ENCODE results near the gene VPS37C. TPM values are rescaled to one million over a fixed set of nuclear protein-coding genes. Genes with fewer than 3 reads are reported as not detected.

Gene VPS37C
- total and polyA plus RNA-seq, 2 of the 13 experiments (the other 11 are each of a cell fraction or from before 2014, with no cell fraction given) = 7.5 to 8.8 TPM

DNA sequence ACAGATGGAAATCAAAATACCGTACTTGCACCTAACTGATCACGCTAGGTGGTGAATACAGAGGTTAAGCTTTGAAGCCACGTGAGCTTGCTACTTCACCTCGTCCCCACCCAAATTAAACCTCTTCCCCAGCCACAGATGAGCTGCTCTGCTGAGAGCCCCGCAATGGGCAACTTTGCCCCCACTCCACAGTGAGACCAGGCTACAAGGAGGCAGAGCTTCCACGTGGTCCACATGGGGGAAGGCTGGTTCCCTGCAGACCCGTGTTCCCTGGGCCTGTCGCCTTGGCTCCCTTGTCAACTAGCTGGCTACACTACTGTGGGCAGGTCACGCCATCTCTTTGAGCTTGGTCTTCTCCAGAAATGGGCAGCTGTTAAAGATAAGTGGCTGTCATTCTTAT lies 48.0 kb downstream of the VPS37C start:
- BruUV-seq (replicated peaks) = no TSS peak
- ATAC-seq = no peak
- no peak overlapping the region for H3K4me3 ChIP-seq (replicated peaks in 1 of 3; ENCODE audit: insufficient read depth in 1 of 3, low read depth in 2 of 3, low read length in 3 of 3)
- no peaks in the 10 kb centered on the region for H3K36me3 ChIP-seq (replicated peaks in 1 of 2; ENCODE audit: control insufficient read depth in 1 of 2, insufficient read depth in 2 of 2, low read length in 2 of 2)
- in situ Hi-C loops (cut with HindIII; ENCODE audit: extremely low pct_ligation_motif_present, low pct_unique_long_range_greater_than_20kb) = no loop called here
- H3K79me2 ChIP-seq (ENCODE audit: insufficient read depth, low read length) = no peaks in the 10 kb centered on the region
- H3K9ac ChIP-seq (ENCODE audit: insufficient read depth, low read depth, low read length) = no peak overlapping the region
- no peaks in the 10 kb centered on the region for H3K4me1 ChIP-seq (ENCODE audit: insufficient read depth, low read length)
- ChIA-PET CTCF (ENCODE audit: low intra/inter-chr PET ratio, low total read pairs) (no interaction called here), POLR2A (interaction anchor here (1.2 kb wide), 1 partner anchor 49 kb away, joined by 3 read pairs; no protein-coding TSS in a partner anchor)
- intact Hi-C loops (cut with micrococcal nuclease; ENCODE audit: unreplicated experiment) = no loop called here
- no peak overlapping the region for H3K27ac ChIP-seq (ENCODE audit: extremely low read length, insufficient read depth, low read length)
- H3K27me3 ChIP-seq (ENCODE audit: control insufficient read depth in 1 of 2, insufficient read depth in 2 of 2, low read length in 2 of 2) = peaks cover 4 to 71% of the 10 kb centered on the region in 2 experiments; a peak in 4 of 5 replicates
- WGBS (ENCODE audit: low lambda C conversion rate) = 31% methylated on average over 5 of the region's 9 CpGs
- no peak for FAIRE-seq
- DNase-seq (ENCODE audit: low spot score) = no peak
- H3K4me2 ChIP-seq (ENCODE audit: low read depth, low read length) = no peak overlapping the region
- no peaks in the 10 kb centered on the region for H3K9me3 ChIP-seq (ENCODE audit: low read length)
- H2AFZ ChIP-seq (ENCODE audit: low read length) = no peak overlapping the region
- TF ChIP-seq, protein P1, sequence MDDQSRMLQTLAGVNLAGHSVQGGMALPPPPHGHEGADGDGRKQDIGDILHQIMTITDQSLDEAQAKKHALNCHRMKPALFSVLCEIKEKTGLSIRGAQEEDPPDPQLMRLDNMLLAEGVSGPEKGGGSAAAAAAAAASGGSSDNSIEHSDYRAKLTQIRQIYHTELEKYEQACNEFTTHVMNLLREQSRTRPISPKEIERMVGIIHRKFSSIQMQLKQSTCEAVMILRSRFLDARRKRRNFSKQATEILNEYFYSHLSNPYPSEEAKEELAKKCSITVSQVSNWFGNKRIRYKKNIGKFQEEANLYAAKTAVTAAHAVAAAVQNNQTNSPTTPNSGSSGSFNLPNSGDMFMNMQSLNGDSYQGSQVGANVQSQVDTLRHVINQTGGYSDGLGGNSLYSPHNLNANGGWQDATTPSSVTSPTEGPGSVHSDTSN (CRISPR knock-in tag; IDR thresholded peaks at IDR 0.05; ENCODE audit: borderline replicate concordance) = no peak
- H4K20me1 ChIP-seq (ENCODE audit: insufficient read depth, low read length) = no peaks in the 10 kb centered on the region

DNA sequence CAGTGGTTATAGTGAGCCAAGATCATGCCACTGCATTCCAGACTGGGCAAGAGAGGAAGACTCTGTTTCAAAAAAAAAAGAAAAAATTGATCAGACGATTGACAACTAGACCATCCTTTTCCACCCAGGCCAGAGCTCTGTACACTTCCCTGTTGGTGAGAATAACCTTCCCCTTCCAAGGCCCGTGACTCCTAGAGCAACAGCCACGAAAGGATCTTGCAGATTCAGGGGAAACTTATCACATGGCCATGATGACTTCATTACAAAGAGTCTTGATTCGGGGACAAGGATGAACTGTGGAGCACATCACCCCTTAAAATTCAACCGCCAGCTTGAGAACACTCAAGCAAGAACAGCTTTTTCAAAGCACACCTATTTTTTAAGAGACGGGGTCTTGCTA lies 48.7 kb downstream of the VPS37C start:
- ChIA-PET POLR2A (interaction anchor here (1.2 kb wide), 1 partner anchor 49 kb away, joined by 3 read pairs; no protein-coding TSS in a partner anchor), CTCF (ENCODE audit: low intra/inter-chr PET ratio, low total read pairs) (no interaction called here)
- Histone ChIP-seq H3K9me3 (ENCODE audit: low read length) (no peaks in the 10 kb centered on the region), H3K36me3 (replicated peaks in 1 of 2; ENCODE audit: control insufficient read depth in 1 of 2, insufficient read depth in 2 of 2, low read length in 2 of 2) (no peaks in the 10 kb centered on the region), H3K4me3 (replicated peaks in 1 of 3; ENCODE audit: insufficient read depth in 1 of 3, low read depth in 2 of 3, low read length in 3 of 3) (no peak overlapping the region), H3K4me2 (ENCODE audit: low read depth, low read length) (no peak overlapping the region), H3K27me3 (ENCODE audit: control insufficient read depth in 1 of 2, insufficient read depth in 2 of 2, low read length in 2 of 2) (peaks cover 4 to 75% of the 10 kb centered on the region in 2 experiments; a peak in 4 of 5 replicates), H3K27ac (ENCODE audit: extremely low read length, insufficient read depth, low read length) (no peak overlapping the region), H3K79me2 (ENCODE audit: insufficient read depth, low read length) (no peaks in the 10 kb centered on the region), H2AFZ (ENCODE audit: low read length) (no peak overlapping the region), H3K4me1 (ENCODE audit: insufficient read depth, low read length) (no peaks in the 10 kb centered on the region), H4K20me1 (ENCODE audit: insufficient read depth, low read length) (no peaks in the 10 kb centered on the region), H3K9ac (ENCODE audit: insufficient read depth, low read depth, low read length) (no peak overlapping the region)
- 22% methylated on average over 3 of the region's 6 CpGs for WGBS (ENCODE audit: low lambda C conversion rate)
- ATAC-seq = no peak
- BruUV-seq (replicated peaks) = no TSS peak
- in situ Hi-C loops (cut with HindIII; ENCODE audit: extremely low pct_ligation_motif_present, low pct_unique_long_range_greater_than_20kb) (no loop called here), intact Hi-C loops (cut with micrococcal nuclease; ENCODE audit: unreplicated experiment) (no loop called here)
- no peak for FAIRE-seq
- TF ChIP-seq ZNF546 (CRISPR knock-in tag; conservative IDR thresholded peaks at IDR 0.05) (no peak), ZNF407 (CRISPR knock-in tag; IDR thresholded peaks at IDR 0.05; ENCODE audit: not compliant biosample characterization) (no peak), ZNF484 (CRISPR knock-in tag; IDR thresholded peaks at IDR 0.05; ENCODE audit: borderline replicate concordance, low read depth) (no peak), ZNF333 (CRISPR knock-in tag; IDR thresholded peaks at IDR 0.05; ENCODE audit: borderline replicate concordance) (no peak), ZNF24 (IDR thresholded peaks at IDR 0.05) (no peak)
- DNase-seq (ENCODE audit: low spot score) = no peak

Measured in HepG2 (cell line).